OCI-LY1 (cell line): ENCODE data around the gene C16orf74.

Experiments
- H2AFZ ChIP-seq: fragments of 200-600 bp; sonication (generic), shearing (Covaris generic); 2 replicates; pipeline ENCODE4 v1.6.0; 2014; ENCODE audit warnings: antibody characterized with exemption, mild to moderate bottlenecking, low read length
- H3F3A ChIP-seq: fragments of 200-600 bp; sonication (generic), shearing (Covaris generic); 2 replicates; pipeline ENCODE4 v1.6.0; 2014; ENCODE audit warnings: mild to moderate bottlenecking, antibody characterized with exemption, low read length, moderate library complexity; ENCODE audit not compliant: insufficient read depth
- H3K27ac ChIP-seq: fragments of 200-600 bp; sonication (generic); 2 replicates; pipeline ENCODE4 v1.5.1; 2014; ENCODE audit warnings: low read length, mixed run types, mild to moderate bottlenecking, low read depth; ENCODE audit not compliant: poor library complexity, severe bottlenecking
- H3K27me3 ChIP-seq: fragments of 200-600 bp; sonication (generic); 2 replicates; pipeline ENCODE4 v1.6.0; 2014; ENCODE audit warnings: antibody characterized with exemption, mild to moderate bottlenecking, low read length, moderate library complexity; ENCODE audit not compliant: insufficient read depth
- H3K36me3 ChIP-seq: fragments of 200-600 bp; sonication (generic); 2 replicates; pipeline ENCODE4 v1.6.1; 2014; ENCODE audit warnings: mild to moderate bottlenecking, antibody characterized with exemption, low read length, moderate library complexity, mixed read lengths; ENCODE audit not compliant: insufficient read depth
- H3K4me1 ChIP-seq: fragments of 200-600 bp; sonication (generic); 2 replicates; pipeline ENCODE4 v1.5.1; 2014; ENCODE audit warnings: mild to moderate bottlenecking, low read length, moderate library complexity; ENCODE audit not compliant: insufficient read depth, severe bottlenecking
- H3K4me2 ChIP-seq: fragments of 200-600 bp; sonication (generic), shearing (Covaris generic); 2 replicates; pipeline ENCODE4 v1.6.1; 2014; ENCODE audit warnings: low read length
- H3K4me3 ChIP-seq: fragments of 200-600 bp; sonication (generic); 2 replicates; pipeline ENCODE4 v1.5.1; 2014; ENCODE audit warnings: low read length, low read depth, mild to moderate bottlenecking, mixed read lengths; ENCODE audit not compliant: poor library complexity, severe bottlenecking
- H3K79me2 ChIP-seq: fragments of 200-600 bp; shearing (Covaris generic); 2 replicates; pipeline ENCODE4 v1.6.1; 2016; ENCODE audit warnings: mixed run types, low read length, mixed read lengths; ENCODE audit not compliant: insufficient read depth
- H3K9ac ChIP-seq: fragments of 200-600 bp; sonication (generic), shearing (Covaris generic); 2 replicates; pipeline ENCODE4 v1.6.1; 2014; ENCODE audit warnings: mild to moderate bottlenecking, low read length, mixed read lengths
- H3K9me2 ChIP-seq: fragments of 200-600 bp; sonication (generic), shearing (Covaris generic); 2 replicates; pipeline ENCODE4 v1.6.1; 2014; ENCODE audit warnings: low read depth, mild to moderate bottlenecking, low read length, mixed read lengths
- H3K9me3 ChIP-seq: fragments of 200-600 bp; shearing (Covaris generic); 2 replicates; pipeline ENCODE4 v1.6.1; 2014; ENCODE audit warnings: low read length, mixed read lengths
- H4K20me1 ChIP-seq: fragments of 200-600 bp; sonication (generic), shearing (Covaris generic); 2 replicates; pipeline ENCODE4 v1.6.0; 2016; ENCODE audit warnings: mild to moderate bottlenecking, low read length; ENCODE audit not compliant: insufficient read depth
- EZH2 ChIP-seq: fragments of 200-600 bp; sonication (generic), shearing (Covaris generic); IDR thresholded peaks from 2 replicates; pipeline ENCODE4 v1.8.0; 2017; ENCODE audit warnings: borderline replicate concordance, mixed run types, mild to moderate bottlenecking, antibody characterized with exemption, low read length, moderate library complexity, mixed read lengths
- TF ChIP-seq, protein P1 (sequence below): fragments of 200-600 bp; sonication (generic), shearing (Covaris generic); IDR thresholded peaks from 2 replicates; pipeline ENCODE4 v1.5.1; 2017; ENCODE audit warnings: mild to moderate bottlenecking, antibody characterized with exemption, low read length, moderate library complexity, mixed read lengths

The C16orf74 gene

DNA sequence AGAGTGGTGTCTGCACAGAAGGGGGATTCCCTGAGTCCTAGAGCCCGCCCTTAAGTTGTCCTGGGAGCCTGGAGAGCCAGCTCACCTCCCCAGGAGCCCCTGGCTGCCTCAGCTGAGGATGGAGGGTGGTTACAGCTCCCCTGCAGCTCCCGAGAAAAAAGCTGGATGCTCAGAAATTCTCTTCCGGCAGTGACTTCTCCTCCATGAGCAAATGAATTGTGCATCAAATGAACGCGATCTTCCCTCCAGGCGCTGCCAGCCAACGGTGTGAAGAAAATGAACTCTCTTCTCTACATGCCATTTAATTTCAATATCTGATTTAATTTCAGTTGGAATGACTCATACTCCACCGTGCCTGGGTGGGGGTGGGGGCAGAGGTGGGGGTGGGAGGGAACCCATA lies 14.3 kb upstream of the C16orf74 start:
- Histone ChIP-seq H3K4me3 (no peak overlapping the region), H3K4me2 (no peak overlapping the region), H3K9me3 (no peaks in the 10 kb centered on the region), H3K27me3 (no peaks in the 10 kb centered on the region), H3F3A (no peaks in the 10 kb centered on the region), H2AFZ (no peak overlapping the region), H4K20me1 (no peaks in the 10 kb centered on the region), H3K9ac (no peak overlapping the region), H3K36me3 (no peaks in the 10 kb centered on the region), H3K9me2 (no peaks in the 10 kb centered on the region), H3K4me1 (no peaks in the 10 kb centered on the region), H3K27ac (no peak overlapping the region), H3K79me2 (no peaks in the 10 kb centered on the region)
- TF ChIP-seq, protein P1, sequence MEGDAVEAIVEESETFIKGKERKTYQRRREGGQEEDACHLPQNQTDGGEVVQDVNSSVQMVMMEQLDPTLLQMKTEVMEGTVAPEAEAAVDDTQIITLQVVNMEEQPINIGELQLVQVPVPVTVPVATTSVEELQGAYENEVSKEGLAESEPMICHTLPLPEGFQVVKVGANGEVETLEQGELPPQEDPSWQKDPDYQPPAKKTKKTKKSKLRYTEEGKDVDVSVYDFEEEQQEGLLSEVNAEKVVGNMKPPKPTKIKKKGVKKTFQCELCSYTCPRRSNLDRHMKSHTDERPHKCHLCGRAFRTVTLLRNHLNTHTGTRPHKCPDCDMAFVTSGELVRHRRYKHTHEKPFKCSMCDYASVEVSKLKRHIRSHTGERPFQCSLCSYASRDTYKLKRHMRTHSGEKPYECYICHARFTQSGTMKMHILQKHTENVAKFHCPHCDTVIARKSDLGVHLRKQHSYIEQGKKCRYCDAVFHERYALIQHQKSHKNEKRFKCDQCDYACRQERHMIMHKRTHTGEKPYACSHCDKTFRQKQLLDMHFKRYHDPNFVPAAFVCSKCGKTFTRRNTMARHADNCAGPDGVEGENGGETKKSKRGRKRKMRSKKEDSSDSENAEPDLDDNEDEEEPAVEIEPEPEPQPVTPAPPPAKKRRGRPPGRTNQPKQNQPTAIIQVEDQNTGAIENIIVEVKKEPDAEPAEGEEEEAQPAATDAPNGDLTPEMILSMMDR: no peak
- no peak for TF ChIP-seq EZH2

DNA sequence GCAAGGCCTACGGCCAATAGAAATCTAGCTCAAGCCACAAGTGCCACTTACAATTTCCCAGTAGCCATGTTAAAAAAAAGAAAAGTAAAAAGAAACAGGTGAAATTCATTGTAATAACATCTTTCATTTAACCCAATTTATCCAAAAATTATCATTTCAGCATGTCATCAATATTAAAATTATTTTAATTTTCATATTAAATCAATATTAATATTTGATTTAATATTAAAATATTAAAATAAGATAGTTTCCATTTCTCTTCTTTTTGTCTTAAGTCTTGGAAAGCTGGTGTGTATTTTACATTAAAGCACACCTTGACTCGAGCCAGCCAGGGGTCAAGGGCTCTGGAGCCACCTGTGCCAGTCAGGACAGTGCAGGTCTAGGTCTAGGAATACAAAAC lies 12.7 kb upstream of the C16orf74 start:
- Histone ChIP-seq H3K27me3 (no peaks in the 10 kb centered on the region), H3K4me1 (peaks cover 10% of the 10 kb centered on the region), H3K9ac (no peak overlapping the region), H3K79me2 (no peaks in the 10 kb centered on the region), H3K36me3 (no peaks in the 10 kb centered on the region), H3F3A (no peaks in the 10 kb centered on the region), H3K9me3 (no peaks in the 10 kb centered on the region), H3K27ac (no peak overlapping the region), H3K9me2 (no peaks in the 10 kb centered on the region), H4K20me1 (no peaks in the 10 kb centered on the region), H3K4me3 (no peak overlapping the region), H3K4me2 (no peak overlapping the region), H2AFZ (no peak overlapping the region)
- TF ChIP-seq, protein P1: no peak

DNA sequence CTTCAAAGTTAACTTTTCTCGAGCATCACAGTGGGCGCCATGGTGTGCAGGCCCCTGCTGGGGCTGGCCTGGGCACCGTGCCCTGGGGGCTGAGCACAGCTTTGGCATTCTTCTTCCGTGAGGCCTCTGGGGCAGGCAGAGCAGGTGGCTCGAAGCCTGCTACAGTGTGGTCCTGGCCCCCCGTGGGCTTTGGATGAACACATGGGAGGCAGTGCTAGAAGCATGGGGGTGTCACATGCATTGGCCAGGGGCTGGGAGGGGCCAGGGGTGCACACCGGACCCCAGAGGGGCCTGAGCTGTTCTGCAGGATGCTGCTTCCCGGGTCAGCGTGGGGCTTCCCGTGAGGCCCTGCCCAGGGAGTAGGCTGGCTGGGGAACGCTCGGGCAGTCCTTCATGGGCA lies 12.1 kb upstream of the C16orf74 start:
- H3K27ac ChIP-seq: no peak overlapping the region
- H3F3A ChIP-seq: peaks cover 2% of the 10 kb centered on the region; the same call in 1 of the 2 replicates
- H4K20me1 ChIP-seq: no peaks in the 10 kb centered on the region
- no peak overlapping the region for H3K4me2 ChIP-seq
- H3K27me3 ChIP-seq: no peaks in the 10 kb centered on the region
- peaks cover 17% of the 10 kb centered on the region for H3K4me1 ChIP-seq
- no peaks in the 10 kb centered on the region for H3K36me3 ChIP-seq
- no peak overlapping the region for H2AFZ ChIP-seq
- H3K9me3 ChIP-seq: no peaks in the 10 kb centered on the region
- TF ChIP-seq, protein P1: no peak
- no peak for TF ChIP-seq EZH2
- H3K9ac ChIP-seq: no peak overlapping the region
- no peaks in the 10 kb centered on the region for H3K9me2 ChIP-seq
- H3K4me3 ChIP-seq: no peak overlapping the region
- no peaks in the 10 kb centered on the region for H3K79me2 ChIP-seq
